HG03095 (cell line): ENCODE results near the gene OR5K1.
A peak's percentile ranks its signal among the peaks of the same experiment; 100 is the strongest.

Experiments
- ATAC-seq: cut with Tn5 transposase; IDR thresholded peaks from one replicate; pipeline ENCODE4 v1.9.1; 2021; ENCODE audit warnings: moderate library complexity; ENCODE audit not compliant: unreplicated experiment

The OR5K1 gene

GRCh38 chr3:98513736-98514135, 50.7 kb downstream of the OR5K1 start:
- ATAC-seq, result no peak

GRCh38 chr3:98514948-98515347, 51.9 kb downstream of the OR5K1 start:
- no peak for ATAC-seq

GRCh38 chr3:98518816-98519215, 55.8 kb downstream of the OR5K1 start:
- no peak for ATAC-seq

GRCh38 chr3:98519351-98519750, 56.4 kb downstream of the OR5K1 start:
- no peak for ATAC-seq

- peak; percentile 34 for ATAC-seq
Measured at GRCh38 chr3:98521897-98522543, 59.0 kb downstream of the OR5K1 start.
